ENCODE data around the gene SYCP2. TPM values are rescaled to one million over a fixed set of nuclear protein-coding genes. Genes with fewer than 3 reads are reported as not detected.

The SYCP2 gene
- total and polyA plus RNA-seq, 4 donors: 1.0 to 6.7 (median 2.5) TPM

GRCh38 chr20:59923514-59923913 lies 9.9 kb downstream of the SYCP2 start:
- WGBS, 2 donors: 86 to 94% methylated on average over 1 of the region's 1 CpG
- DNase-seq (no peak), ATAC-seq (ENCODE audit: insufficient read depth, low FRiP score) (no peak)
- no peak overlapping the region for H3K9ac ChIP-seq (ENCODE audit: insufficient read depth in 1 of 2, low read length in 2 of 2)
- H3K36me3 ChIP-seq (ENCODE audit: control insufficient read depth in 4 of 4, insufficient read depth in 4 of 4, low read length in 4 of 4): no peaks in the 10 kb centered on the region
- no peak overlapping the region for H3K27ac ChIP-seq (ENCODE audit: low read depth in 1 of 2, low read length in 1 of 2)
- H3K27me3 ChIP-seq (ENCODE audit: control insufficient read depth in 3 of 3, insufficient read depth in 3 of 3, low read length in 2 of 3): no peaks in the 10 kb centered on the region
- H3K9me3 ChIP-seq (ENCODE audit: control insufficient read depth in 4 of 4, insufficient read depth in 3 of 4, low read length in 3 of 4): no peaks in the 10 kb centered on the region
- no peak overlapping the region for H3K4me3 ChIP-seq
- no peak for TF ChIP-seq CTCF (IDR thresholded peaks at IDR 0.05; ENCODE audit: control extremely low read depth, extremely low read depth)
- H3K4me1 ChIP-seq (ENCODE audit: control insufficient read depth in 5 of 5, insufficient read depth in 5 of 5, low read length in 5 of 5): peaks cover 0 to 20% (median 0%) of the 10 kb centered on the region in 5 donors

GRCh38 chr20:59920944-59921343 lies 12.5 kb downstream of the SYCP2 start:
- Histone ChIP-seq H3K4me3 (no peak overlapping the region), H3K9me3 (ENCODE audit: control insufficient read depth in 4 of 4, insufficient read depth in 3 of 4, low read length in 3 of 4) (no peaks in the 10 kb centered on the region), H3K4me1 (ENCODE audit: control insufficient read depth in 5 of 5, insufficient read depth in 5 of 5, low read length in 5 of 5) (peaks cover 0 to 10% (median 0%) of the 10 kb centered on the region in 5 donors), H3K36me3 (ENCODE audit: control insufficient read depth in 4 of 4, insufficient read depth in 4 of 4, low read length in 4 of 4) (no peaks in the 10 kb centered on the region), H3K27ac (ENCODE audit: low read depth in 1 of 2, low read length in 1 of 2) (no peak overlapping the region), H3K9ac (ENCODE audit: insufficient read depth in 1 of 2, low read length in 2 of 2) (no peak overlapping the region), H3K27me3 (ENCODE audit: control insufficient read depth in 3 of 3, insufficient read depth in 3 of 3, low read length in 2 of 3) (no peaks in the 10 kb centered on the region)
- DNase-seq: no peak
- no peak for TF ChIP-seq CTCF (IDR thresholded peaks at IDR 0.05; ENCODE audit: control extremely low read depth, extremely low read depth)
- no peak for ATAC-seq (ENCODE audit: insufficient read depth, low FRiP score)

GRCh38 chr20:59912609-59913008 lies 20.8 kb downstream of the SYCP2 start:
- Histone ChIP-seq H3K4me1 (ENCODE audit: control insufficient read depth in 5 of 5, insufficient read depth in 5 of 5, low read length in 5 of 5) (no peaks in the 10 kb centered on the region), H3K9me3 (ENCODE audit: control insufficient read depth in 4 of 4, insufficient read depth in 3 of 4, low read length in 3 of 4) (no peaks in the 10 kb centered on the region), H3K4me3 (no peak overlapping the region), H3K27ac (ENCODE audit: low read depth in 1 of 2, low read length in 1 of 2) (no peak overlapping the region), H3K27me3 (ENCODE audit: control insufficient read depth in 3 of 3, insufficient read depth in 3 of 3, low read length in 2 of 3) (peaks cover 0 to 3% (median 0%) of the 10 kb centered on the region in 3 donors), H3K9ac (ENCODE audit: insufficient read depth in 1 of 2, low read length in 2 of 2) (no peak overlapping the region), H3K36me3 (ENCODE audit: control insufficient read depth in 4 of 4, insufficient read depth in 4 of 4, low read length in 4 of 4) (no peaks in the 10 kb centered on the region)
- TF ChIP-seq CTCF (IDR thresholded peaks at IDR 0.05; ENCODE audit: control extremely low read depth, extremely low read depth): no peak
- 50 to 67% methylated on average over 4 of the region's 4 CpGs for WGBS, 2 donors
- DNase-seq (no peak), ATAC-seq (ENCODE audit: insufficient read depth, low FRiP score) (no peak)

GRCh38 chr20:59911041-59911440 lies 22.4 kb downstream of the SYCP2 start:
- Histone ChIP-seq H3K36me3 (ENCODE audit: control insufficient read depth in 4 of 4, insufficient read depth in 4 of 4, low read length in 4 of 4) (no peaks in the 10 kb centered on the region), H3K27ac (ENCODE audit: low read depth in 1 of 2, low read length in 1 of 2) (no peak overlapping the region), H3K27me3 (ENCODE audit: control insufficient read depth in 3 of 3, insufficient read depth in 3 of 3, low read length in 2 of 3) (peaks cover 0 to 3% (median 0%) of the 10 kb centered on the region in 3 donors), H3K9ac (ENCODE audit: insufficient read depth in 1 of 2, low read length in 2 of 2) (no peak overlapping the region), H3K4me1 (ENCODE audit: control insufficient read depth in 5 of 5, insufficient read depth in 5 of 5, low read length in 5 of 5) (no peaks in the 10 kb centered on the region), H3K4me3 (no peak overlapping the region), H3K9me3 (ENCODE audit: control insufficient read depth in 4 of 4, insufficient read depth in 3 of 4, low read length in 3 of 4) (no peaks in the 10 kb centered on the region)
- no peak for ATAC-seq (ENCODE audit: insufficient read depth, low FRiP score)
- 86 to 92% methylated on average over 2 of the region's 2 CpGs for WGBS, 2 donors
- DNase-seq: no peak
- no peak for TF ChIP-seq CTCF (IDR thresholded peaks at IDR 0.05; ENCODE audit: control extremely low read depth, extremely low read depth)
